ENCODE data around the gene TUBB1. TPM values are rescaled to one million over a fixed set of nuclear protein-coding genes. Genes with fewer than 3 reads are reported as not detected.
A peak's percentile ranks its signal among the peaks of the same experiment; 100 is the strongest.

TUBB1 gene
- total and polyA plus RNA-seq, 2 of the 13 experiments (the other 11 are each of a cell fraction or from before 2014, with no cell fraction given): 0.11 to 57.6 TPM

DNA sequence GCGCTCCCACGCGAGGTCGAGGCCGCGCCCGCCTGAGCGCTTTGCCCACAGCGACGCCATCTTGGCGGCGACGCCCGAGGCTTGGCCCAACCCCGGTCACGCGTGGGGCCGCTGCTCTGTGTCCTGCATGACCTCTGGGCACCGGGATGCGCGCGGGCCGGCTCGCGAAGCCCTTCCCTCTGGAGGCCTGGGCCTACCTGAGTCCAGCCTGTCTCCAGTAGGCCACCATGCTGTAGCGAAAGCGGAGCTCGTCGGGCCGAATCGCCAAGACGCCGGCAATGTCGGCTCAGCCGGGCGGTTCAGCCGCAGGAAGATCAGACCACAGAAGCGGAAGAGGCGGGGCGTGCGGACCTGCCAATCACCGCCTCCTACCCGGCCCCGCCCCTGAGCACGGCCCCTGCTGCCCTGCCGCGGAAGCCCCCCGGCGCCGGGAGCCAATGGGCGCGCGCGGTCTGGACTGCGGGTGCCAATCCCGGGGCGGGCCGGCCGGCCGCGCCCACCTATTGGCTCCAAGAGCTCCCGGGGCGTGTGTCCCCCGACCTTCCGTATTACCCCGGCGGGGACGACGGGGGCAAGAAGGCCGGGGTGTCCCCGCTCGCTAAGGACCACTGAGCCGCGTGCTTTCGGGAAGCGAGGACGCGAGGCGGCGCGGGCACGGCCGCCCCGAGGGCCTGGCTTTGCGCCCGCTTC is 12.9 kb downstream of the TUBB1 start, which contains the start of gene ATP5F1E (continued):
- TF ChIP-seq, protein P1, sequence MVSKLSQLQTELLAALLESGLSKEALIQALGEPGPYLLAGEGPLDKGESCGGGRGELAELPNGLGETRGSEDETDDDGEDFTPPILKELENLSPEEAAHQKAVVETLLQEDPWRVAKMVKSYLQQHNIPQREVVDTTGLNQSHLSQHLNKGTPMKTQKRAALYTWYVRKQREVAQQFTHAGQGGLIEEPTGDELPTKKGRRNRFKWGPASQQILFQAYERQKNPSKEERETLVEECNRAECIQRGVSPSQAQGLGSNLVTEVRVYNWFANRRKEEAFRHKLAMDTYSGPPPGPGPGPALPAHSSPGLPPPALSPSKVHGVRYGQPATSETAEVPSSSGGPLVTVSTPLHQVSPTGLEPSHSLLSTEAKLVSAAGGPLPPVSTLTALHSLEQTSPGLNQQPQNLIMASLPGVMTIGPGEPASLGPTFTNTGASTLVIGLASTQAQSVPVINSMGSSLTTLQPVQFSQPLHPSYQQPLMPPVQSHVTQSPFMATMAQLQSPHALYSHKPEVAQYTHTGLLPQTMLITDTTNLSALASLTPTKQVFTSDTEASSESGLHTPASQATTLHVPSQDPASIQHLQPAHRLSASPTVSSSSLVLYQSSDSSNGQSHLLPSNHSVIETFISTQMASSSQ (IDR thresholded peaks at IDR 0.05; ENCODE audit: low read depth): no peak
- TF ChIP-seq, protein P1 (CRISPR knock-in tag; IDR thresholded peaks at IDR 0.05; ENCODE audit: borderline replicate concordance): peak; percentile 72
- TF ChIP-seq ZNF792 (CRISPR knock-in tag; IDR thresholded peaks at IDR 0.05) (peak; percentile 75; the same call in 1 of the 2 replicates), ZNF749 (CRISPR knock-in tag; IDR thresholded peaks at IDR 0.05; ENCODE audit: borderline replicate concordance) (peak; percentile 94), NFYC (CRISPR knock-in tag; IDR thresholded peaks at IDR 0.05) (peak; percentile 90), ZSCAN25 (CRISPR knock-in tag; IDR thresholded peaks at IDR 0.05) (no peak), ZMYM2 (CRISPR knock-in tag; IDR thresholded peaks at IDR 0.05) (peak; percentile 87; the same call in 1 of the 2 replicates), ZNF253 (CRISPR knock-in tag; IDR thresholded peaks at IDR 0.05; ENCODE audit: borderline replicate concordance) (peak; percentile 86), SP1 (IDR thresholded peaks at IDR 0.05) (no peak), SP1 (CRISPR knock-in tag; IDR thresholded peaks at IDR 0.05) (peak; percentile 97), PRMT3 (CRISPR knock-in tag; IDR thresholded peaks at IDR 0.05; ENCODE audit: borderline replicate concordance, low read depth) (peak; percentile 84), ETV6 (CRISPR knock-in tag; conservative IDR thresholded peaks at IDR 0.05) (peak; percentile 79), TSC22D2 (CRISPR knock-in tag; IDR thresholded peaks at IDR 0.05; ENCODE audit: borderline replicate concordance) (peak; percentile 73), ZNF746 (CRISPR knock-in tag; IDR thresholded peaks at IDR 0.05) (peak; percentile 29; the same call in 1 of the 2 replicates)
- TF ChIP-seq, protein P2, sequence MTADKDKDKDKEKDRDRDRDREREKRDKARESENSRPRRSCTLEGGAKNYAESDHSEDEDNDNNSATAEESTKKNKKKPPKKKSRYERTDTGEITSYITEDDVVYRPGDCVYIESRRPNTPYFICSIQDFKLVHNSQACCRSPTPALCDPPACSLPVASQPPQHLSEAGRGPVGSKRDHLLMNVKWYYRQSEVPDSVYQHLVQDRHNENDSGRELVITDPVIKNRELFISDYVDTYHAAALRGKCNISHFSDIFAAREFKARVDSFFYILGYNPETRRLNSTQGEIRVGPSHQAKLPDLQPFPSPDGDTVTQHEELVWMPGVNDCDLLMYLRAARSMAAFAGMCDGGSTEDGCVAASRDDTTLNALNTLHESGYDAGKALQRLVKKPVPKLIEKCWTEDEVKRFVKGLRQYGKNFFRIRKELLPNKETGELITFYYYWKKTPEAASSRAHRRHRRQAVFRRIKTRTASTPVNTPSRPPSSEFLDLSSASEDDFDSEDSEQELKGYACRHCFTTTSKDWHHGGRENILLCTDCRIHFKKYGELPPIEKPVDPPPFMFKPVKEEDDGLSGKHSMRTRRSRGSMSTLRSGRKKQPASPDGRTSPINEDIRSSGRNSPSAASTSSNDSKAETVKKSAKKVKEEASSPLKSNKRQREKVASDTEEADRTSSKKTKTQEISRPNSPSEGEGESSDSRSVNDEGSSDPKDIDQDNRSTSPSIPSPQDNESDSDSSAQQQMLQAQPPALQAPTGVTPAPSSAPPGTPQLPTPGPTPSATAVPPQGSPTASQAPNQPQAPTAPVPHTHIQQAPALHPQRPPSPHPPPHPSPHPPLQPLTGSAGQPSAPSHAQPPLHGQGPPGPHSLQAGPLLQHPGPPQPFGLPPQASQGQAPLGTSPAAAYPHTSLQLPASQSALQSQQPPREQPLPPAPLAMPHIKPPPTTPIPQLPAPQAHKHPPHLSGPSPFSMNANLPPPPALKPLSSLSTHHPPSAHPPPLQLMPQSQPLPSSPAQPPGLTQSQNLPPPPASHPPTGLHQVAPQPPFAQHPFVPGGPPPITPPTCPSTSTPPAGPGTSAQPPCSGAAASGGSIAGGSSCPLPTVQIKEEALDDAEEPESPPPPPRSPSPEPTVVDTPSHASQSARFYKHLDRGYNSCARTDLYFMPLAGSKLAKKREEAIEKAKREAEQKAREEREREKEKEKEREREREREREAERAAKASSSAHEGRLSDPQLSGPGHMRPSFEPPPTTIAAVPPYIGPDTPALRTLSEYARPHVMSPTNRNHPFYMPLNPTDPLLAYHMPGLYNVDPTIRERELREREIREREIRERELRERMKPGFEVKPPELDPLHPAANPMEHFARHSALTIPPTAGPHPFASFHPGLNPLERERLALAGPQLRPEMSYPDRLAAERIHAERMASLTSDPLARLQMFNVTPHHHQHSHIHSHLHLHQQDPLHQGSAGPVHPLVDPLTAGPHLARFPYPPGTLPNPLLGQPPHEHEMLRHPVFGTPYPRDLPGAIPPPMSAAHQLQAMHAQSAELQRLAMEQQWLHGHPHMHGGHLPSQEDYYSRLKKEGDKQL (CRISPR knock-in tag; IDR thresholded peaks at IDR 0.05; ENCODE audit: low read depth): 0 out of 2 replicates have a peak, but pooled peaks have one; percentile 8
- TF ChIP-seq, protein P3, sequence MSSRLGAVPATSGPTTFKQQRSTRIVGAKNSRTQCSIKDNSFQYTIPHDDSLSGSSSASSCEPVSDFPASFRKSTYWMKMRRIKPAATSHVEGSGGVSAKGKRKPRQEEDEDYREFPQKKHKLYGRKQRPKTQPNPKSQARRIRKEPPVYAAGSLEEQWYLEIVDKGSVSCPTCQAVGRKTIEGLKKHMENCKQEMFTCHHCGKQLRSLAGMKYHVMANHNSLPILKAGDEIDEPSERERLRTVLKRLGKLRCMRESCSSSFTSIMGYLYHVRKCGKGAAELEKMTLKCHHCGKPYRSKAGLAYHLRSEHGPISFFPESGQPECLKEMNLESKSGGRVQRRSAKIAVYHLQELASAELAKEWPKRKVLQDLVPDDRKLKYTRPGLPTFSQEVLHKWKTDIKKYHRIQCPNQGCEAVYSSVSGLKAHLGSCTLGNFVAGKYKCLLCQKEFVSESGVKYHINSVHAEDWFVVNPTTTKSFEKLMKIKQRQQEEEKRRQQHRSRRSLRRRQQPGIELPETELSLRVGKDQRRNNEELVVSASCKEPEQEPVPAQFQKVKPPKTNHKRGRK (CRISPR knock-in tag; IDR thresholded peaks at IDR 0.05): peak; percentile 76
- TF ChIP-seq, protein P4, sequence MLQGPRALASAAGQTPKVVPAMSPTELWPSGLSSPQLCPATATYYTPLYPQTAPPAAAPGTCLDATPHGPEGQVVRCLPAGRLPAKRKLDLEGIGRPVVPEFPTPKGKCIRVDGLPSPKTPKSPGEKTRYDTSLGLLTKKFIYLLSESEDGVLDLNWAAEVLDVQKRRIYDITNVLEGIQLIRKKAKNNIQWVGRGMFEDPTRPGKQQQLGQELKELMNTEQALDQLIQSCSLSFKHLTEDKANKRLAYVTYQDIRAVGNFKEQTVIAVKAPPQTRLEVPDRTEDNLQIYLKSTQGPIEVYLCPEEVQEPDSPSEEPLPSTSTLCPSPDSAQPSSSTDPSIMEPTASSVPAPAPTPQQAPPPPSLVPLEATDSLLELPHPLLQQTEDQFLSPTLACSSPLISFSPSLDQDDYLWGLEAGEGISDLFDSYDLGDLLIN (CRISPR knock-in tag; IDR thresholded peaks at IDR 0.05; ENCODE audit: borderline replicate concordance): peak; percentile 87; the same call in 1 of the 2 replicates
